ENCODE measurements around the gene LRP1B.

LRP1B gene

DNA sequence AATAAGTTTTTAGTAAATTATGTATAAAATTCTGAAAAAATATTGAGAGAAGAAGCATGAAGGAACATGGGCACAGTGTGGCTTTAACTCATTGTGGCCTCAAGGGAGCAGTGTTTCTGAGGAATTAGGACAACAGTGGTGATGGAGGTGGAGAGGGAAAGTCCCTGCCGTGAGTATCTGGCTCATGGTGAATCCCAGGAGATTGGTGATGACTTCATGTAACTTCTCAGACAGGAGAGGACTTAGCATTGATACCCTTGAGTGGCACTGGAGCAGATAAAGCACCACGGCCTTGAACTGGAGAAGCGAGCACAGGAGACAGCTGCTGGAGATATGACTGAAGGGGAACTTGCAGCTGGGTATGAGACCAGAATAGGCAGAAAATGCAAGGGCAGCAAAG lies 35.0 kb upstream of the LRP1B start:
- H3K27ac ChIP-seq: no peak overlapping the region
- DNase-seq (ENCODE audit: low spot score): no peak
- no peak overlapping the region for H3K4me3 ChIP-seq
- TF ChIP-seq, protein P1, sequence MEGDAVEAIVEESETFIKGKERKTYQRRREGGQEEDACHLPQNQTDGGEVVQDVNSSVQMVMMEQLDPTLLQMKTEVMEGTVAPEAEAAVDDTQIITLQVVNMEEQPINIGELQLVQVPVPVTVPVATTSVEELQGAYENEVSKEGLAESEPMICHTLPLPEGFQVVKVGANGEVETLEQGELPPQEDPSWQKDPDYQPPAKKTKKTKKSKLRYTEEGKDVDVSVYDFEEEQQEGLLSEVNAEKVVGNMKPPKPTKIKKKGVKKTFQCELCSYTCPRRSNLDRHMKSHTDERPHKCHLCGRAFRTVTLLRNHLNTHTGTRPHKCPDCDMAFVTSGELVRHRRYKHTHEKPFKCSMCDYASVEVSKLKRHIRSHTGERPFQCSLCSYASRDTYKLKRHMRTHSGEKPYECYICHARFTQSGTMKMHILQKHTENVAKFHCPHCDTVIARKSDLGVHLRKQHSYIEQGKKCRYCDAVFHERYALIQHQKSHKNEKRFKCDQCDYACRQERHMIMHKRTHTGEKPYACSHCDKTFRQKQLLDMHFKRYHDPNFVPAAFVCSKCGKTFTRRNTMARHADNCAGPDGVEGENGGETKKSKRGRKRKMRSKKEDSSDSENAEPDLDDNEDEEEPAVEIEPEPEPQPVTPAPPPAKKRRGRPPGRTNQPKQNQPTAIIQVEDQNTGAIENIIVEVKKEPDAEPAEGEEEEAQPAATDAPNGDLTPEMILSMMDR (IDR thresholded peaks at IDR 0.05): no peak

DNA sequence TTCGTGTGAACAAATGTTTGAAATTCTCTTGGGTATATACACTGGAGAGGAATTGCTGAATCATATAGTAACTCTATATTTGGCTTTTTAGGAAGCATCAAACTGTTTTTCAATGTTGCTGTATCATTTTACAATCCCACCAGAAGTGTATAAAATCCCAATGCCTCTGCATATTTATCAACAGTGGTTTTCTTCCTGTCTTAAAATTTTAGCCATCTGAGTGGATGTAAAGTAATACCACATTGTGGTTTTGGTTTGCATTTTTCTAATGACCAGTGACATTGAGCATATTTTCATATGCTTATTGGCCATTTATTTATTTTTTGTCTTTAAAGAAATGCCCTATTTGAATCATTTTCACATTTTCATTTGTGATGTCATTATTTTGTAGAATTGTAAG lies 22.8 kb upstream of the LRP1B start:
- no peak overlapping the region for H3K27ac ChIP-seq
- H3K4me3 ChIP-seq: no peak overlapping the region
- TF ChIP-seq, protein P1 (IDR thresholded peaks at IDR 0.05): no peak
- DNase-seq (ENCODE audit: low spot score): no peak

DNA sequence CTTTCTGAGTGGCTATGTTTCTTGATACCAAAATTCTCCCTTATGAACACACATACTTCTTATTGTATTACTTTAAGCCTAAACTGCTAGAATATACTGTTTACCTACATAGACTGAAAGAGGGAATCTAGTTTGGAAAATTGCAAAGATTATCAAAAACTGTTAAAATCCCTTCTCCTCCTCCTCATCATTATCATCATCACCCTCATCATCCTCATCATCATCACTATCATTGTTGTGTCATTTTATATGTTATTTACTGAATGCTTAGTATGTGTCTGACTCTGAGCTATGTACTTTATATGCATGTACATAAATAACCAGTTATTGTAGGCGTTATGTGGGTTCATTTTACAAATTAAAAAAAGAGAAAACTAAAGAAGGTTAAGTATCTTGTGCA lies 19.6 kb upstream of the LRP1B start:
- H3K4me3 ChIP-seq: no peak overlapping the region
- TF ChIP-seq, protein P1 (IDR thresholded peaks at IDR 0.05): no peak
- H3K27ac ChIP-seq: no peak overlapping the region
- DNase-seq (ENCODE audit: low spot score): no peak

DNA sequence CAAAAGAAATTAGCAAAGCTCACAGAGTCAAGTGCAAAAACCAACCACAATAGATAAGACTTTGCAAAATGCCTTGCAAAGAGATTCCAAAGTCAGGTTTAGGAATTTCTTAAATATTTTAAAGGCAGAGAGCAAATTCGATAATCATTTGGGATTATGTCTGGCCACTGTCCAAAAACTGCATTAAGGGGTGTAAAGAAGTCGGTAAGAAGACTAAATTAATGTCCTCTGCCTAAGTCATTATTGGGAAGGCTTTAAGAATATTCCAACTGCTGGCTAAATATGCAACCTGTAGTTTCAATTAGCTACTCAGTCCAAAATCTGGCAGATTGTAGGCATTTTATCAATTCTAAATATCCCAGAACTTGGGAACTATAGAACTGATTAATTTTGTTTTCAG lies 13.7 kb upstream of the LRP1B start:
- TF ChIP-seq, protein P1 (IDR thresholded peaks at IDR 0.05): no peak
- Histone ChIP-seq H3K4me3 (no peak overlapping the region), H3K27ac (no peak overlapping the region)
- no peak for DNase-seq (ENCODE audit: low spot score)

DNA sequence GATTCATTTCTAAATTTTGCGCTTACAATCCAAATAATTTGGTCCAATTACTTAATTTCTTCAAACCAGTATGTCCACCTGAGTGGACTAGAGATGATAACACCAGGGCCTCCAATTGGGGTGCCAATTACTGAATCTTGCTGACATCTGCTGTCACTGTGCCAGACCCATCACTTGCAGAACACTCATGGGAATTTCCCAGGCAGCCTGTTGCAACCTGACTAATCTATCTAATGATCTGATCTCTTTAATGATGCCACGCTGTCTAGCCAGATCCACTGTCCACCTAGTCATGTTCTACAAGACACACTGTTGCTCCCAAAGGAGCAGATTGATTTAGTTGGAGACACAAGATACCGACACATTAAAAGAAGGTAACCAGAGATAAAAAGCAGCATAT lies 11.8 kb upstream of the LRP1B start:
- DNase-seq (ENCODE audit: low spot score): no peak
- Histone ChIP-seq H3K4me3 (no peak overlapping the region), H3K27ac (no peak overlapping the region)
- TF ChIP-seq, protein P1 (IDR thresholded peaks at IDR 0.05): no peak

DNA sequence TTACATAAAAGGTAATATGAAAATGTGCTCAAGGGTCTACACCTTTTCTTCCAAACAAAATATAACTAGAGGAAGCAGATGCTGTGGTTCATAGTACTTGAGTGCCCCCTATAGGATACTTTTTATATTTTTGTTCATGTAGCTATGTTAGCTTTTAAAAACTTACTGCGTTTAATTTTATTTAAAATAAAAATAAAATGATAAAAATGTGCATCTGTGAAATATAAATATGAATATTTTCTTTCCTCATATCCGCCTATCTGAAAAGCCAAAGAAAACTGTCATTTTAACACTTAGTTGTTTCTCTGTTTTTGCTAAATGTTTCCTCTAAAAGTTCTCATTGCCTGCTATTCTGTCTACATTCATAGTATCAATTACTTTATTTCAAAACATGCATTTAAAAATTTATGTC lies 9.6 kb upstream of the LRP1B start:
- H3K27ac ChIP-seq: no peak overlapping the region
- no peak for DNase-seq (ENCODE audit: low spot score)
- H3K4me3 ChIP-seq: no peak overlapping the region
- TF ChIP-seq, protein P1 (IDR thresholded peaks at IDR 0.05): peak; percentile 59

DNA sequence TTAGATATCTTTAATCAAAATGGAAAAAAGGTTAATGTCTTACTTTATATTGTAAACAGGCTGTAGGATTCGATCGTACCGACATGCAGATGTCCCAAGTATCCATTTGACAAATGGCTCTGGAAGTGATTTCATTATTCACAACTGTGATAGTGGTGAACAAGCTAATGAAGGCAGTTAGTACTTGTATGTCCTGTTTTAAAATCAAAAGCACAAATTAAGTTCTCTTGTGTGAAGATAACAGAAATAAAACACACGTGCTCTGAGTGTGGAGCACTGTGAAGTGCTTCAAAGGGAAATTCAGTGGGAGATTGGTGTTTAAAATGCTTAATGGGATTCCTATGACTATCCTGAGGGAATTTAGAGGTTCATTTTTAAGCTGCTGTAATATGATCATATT lies 8.6 kb upstream of the LRP1B start:
- Histone ChIP-seq H3K4me3 (no peak overlapping the region), H3K27ac (no peak overlapping the region)
- TF ChIP-seq, protein P1 (IDR thresholded peaks at IDR 0.05): no peak
- no peak for DNase-seq (ENCODE audit: low spot score)

All from coronary artery (tissue), 2 donors.